Gastrocnemius medialis (tissue), 4 donors: ENCODE measurements around the gene PRELID3B.

Experiments
- POLR2A ChIP-seq, 2 donors: fragments of 450-650 bp; IDR thresholded peaks; one replicate each; pipeline ENCODE4 v1.6.1; 2017; ENCODE audit warnings: antibody characterized with exemption in 2 of 2, mild to moderate bottlenecking in 2 of 2, moderate library complexity in 2 of 2
- TF ChIP-seq, protein P1 (sequence below), 5 experiments: fragments of 450-650 bp in 3 of 5; fragments of 200-600 bp in 2 of 5; sonication (generic) in 2 of 5; IDR thresholded peaks in 4 of 5; conservative IDR thresholded peaks in 1 of 5; 1 replicate in 4 of 5; 2 replicates in 1 of 5; pipeline ENCODE4 v1.5.1; 2016 to 2019; ENCODE audit warnings: antibody characterized with exemption in 5 of 5, mild to moderate bottlenecking in 3 of 5, moderate library complexity in 3 of 5

DNA sequence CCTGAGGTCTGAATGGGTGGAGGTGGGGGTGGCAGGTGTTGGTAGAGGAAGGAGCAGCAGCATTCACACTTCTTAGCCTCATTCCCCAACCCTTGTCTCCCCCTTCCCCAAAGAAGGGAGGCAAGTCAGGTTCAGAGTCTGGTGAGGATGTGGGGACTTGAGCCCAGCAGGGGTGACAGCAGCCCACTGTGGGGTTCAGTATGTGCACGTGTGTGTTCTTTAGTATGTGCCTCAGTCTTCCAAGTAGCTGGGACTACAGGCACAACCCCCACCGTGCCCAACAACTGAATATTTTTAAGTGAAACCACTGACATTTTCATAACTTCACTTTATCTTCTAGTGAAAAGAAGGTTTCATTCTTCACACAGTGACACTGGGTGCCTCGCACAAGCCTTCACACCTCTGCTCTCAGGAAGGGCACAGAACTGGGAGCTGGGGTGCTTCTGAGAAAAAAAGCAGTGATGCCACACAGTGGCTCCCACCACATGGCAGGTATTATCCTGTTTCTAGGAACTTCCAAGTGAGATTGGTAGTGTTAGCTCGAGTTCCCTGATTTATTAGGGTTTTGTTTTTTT is 33.4 kb upstream of the PRELID3B start:
- TF ChIP-seq POLR2A (IDR thresholded peaks at IDR 0.05) = no peak
- TF ChIP-seq, protein P1, sequence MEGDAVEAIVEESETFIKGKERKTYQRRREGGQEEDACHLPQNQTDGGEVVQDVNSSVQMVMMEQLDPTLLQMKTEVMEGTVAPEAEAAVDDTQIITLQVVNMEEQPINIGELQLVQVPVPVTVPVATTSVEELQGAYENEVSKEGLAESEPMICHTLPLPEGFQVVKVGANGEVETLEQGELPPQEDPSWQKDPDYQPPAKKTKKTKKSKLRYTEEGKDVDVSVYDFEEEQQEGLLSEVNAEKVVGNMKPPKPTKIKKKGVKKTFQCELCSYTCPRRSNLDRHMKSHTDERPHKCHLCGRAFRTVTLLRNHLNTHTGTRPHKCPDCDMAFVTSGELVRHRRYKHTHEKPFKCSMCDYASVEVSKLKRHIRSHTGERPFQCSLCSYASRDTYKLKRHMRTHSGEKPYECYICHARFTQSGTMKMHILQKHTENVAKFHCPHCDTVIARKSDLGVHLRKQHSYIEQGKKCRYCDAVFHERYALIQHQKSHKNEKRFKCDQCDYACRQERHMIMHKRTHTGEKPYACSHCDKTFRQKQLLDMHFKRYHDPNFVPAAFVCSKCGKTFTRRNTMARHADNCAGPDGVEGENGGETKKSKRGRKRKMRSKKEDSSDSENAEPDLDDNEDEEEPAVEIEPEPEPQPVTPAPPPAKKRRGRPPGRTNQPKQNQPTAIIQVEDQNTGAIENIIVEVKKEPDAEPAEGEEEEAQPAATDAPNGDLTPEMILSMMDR (IDR thresholded peaks at IDR 0.05 in 4 of 5, conservative IDR thresholded peaks at IDR 0.05 in 1 of 5) = no peak
